ENCODE data around the gene KMT2E.

KMT2E gene

DNA sequence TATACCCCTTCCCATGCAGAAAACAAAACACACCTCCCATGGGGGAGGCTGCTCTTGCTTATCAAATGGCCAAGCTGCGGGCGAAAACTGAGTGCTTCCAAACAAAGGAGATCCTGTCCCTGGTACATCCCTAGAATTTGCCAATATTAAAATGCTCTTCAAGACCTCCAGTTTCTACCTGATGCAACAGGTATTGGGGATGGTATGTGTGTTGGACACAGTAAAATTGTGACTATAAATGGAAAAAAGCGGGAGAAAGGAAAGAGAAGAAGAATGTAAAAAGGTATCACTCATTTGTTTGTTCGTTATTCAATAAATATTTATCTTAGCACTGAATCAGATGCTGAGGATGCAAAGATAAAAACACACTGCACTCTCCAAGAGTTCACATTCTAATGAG, 123.9 kb downstream of the KMT2E start:
- ATAC-seq (replicated peaks; ENCODE audit: extremely low read depth, poor library complexity, severe bottlenecking) (no peak), DNase-seq (ENCODE audit: low spot score in 2 of 2) (no peak)
- Mint-ChIP-seq H3K4me3 (no peak overlapping the region), H3K36me3 (ENCODE audit: insufficient read depth) (peaks cover 44% of the 10 kb centered on the region), H3K9me3 (no peaks in the 10 kb centered on the region), H3K4me1 (peaks cover 41% of the 10 kb centered on the region), H3K27me3 (no peaks in the 10 kb centered on the region), H3K27ac (ENCODE audit: low read depth) (peak overlapping the region; percentile 16)

DNA sequence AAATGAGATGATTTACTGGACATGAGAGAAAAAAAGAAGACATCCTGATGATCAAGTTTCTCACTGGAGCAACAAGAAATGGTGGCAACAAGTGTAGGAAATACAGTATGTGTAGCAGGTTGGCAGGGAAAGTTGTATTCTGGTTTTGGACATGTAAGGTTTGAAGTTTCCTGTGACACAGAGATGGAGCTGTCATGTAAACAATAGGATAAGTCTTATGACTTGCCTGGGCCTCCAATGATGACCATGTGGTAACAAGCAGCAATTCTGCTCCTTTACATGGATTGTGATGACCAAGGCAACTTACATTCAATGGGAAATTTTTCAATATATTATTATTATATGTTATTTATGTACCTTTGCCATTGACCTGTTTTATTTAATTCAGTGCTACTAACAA, 125.4 kb downstream of the KMT2E start:
- H3K27me3 Mint-ChIP-seq: no peaks in the 10 kb centered on the region
- H3K27ac Mint-ChIP-seq (ENCODE audit: low read depth): peak overlapping the region; percentile 10
- H3K4me3 Mint-ChIP-seq: no peak overlapping the region
- ATAC-seq (replicated peaks; ENCODE audit: extremely low read depth, poor library complexity, severe bottlenecking): no peak
- no peak for DNase-seq (ENCODE audit: low spot score in 2 of 2)
- H3K9me3 Mint-ChIP-seq: no peaks in the 10 kb centered on the region
- peaks cover 50% of the 10 kb centered on the region for H3K36me3 Mint-ChIP-seq (ENCODE audit: insufficient read depth)
- peaks cover 30% of the 10 kb centered on the region for H3K4me1 Mint-ChIP-seq

DNA sequence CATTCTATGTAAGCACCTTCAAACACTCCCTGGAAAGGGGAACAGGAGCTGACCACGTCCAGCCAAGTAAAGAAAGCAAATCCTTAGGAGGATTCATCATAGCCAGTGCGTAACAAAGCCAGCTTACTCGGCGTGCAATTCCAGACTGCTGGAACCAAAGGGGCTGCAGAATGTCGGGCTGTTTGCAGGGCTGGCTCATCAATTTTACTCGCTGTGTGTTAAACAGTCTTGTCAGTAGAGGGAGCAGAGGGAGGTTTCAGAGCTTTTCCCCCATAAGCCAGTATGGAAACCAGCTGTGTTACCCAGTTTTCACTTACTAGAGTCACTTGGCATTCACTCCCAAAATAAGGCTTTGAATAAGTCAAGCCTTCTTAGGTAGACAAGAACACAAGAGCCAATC, 127.1 kb downstream of the KMT2E start:
- peaks cover 23% of the 10 kb centered on the region for H3K4me1 Mint-ChIP-seq
- no peak overlapping the region for H3K27ac Mint-ChIP-seq (ENCODE audit: low read depth)
- peaks cover 52% of the 10 kb centered on the region for H3K36me3 Mint-ChIP-seq (ENCODE audit: insufficient read depth)
- no peak overlapping the region for H3K4me3 Mint-ChIP-seq
- no peaks in the 10 kb centered on the region for H3K27me3 Mint-ChIP-seq
- DNase-seq (ENCODE audit: low spot score in 2 of 2): no peak
- H3K9me3 Mint-ChIP-seq: no peaks in the 10 kb centered on the region
- no peak for ATAC-seq (replicated peaks; ENCODE audit: extremely low read depth, poor library complexity, severe bottlenecking)

DNA sequence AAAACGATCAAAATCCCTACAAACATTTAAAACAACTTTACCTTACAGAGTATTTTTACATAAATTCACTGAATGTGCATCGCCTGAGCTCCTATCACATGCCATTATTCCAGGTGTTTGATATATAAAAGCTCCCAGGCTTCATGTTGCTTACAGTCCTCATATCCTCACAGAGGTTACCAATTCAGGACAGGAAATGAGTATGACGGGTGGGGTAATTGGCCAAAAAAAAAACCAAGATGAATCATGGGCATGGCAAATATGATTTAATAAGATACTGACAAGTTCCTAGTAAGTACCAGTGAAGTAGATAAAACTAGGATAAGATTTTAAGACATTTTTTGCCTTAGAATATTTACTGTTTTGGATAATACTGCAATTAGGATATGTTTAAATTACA, 135.8 kb downstream of the KMT2E start:
- Mint-ChIP-seq H3K4me1 (peaks cover 18% of the 10 kb centered on the region), H3K9me3 (no peaks in the 10 kb centered on the region), H3K36me3 (ENCODE audit: insufficient read depth) (peaks cover 7% of the 10 kb centered on the region), H3K27ac (ENCODE audit: low read depth) (no peak overlapping the region), H3K27me3 (no peaks in the 10 kb centered on the region), H3K4me3 (no peak overlapping the region)
- ATAC-seq (replicated peaks; ENCODE audit: extremely low read depth, poor library complexity, severe bottlenecking): no peak
- DNase-seq (ENCODE audit: low spot score in 2 of 2): no peak

DNA sequence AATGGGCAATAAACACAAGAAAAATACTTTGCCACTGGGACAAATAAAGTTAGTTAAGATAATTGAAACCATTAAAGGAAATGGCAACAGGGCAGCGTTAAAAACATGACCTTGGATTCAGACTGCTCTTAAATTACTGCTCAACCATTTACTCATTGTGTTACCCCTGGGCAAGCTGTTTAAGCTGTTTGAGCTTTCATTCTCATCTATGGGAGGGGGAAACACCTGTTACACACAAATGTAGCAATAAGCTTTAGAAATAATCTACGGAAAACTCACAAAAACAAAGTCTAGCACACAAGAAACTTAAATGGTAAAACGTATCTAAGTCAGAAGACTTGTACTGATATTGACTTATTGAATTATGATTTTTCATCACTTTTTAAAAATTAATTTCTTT, 137.1 kb downstream of the KMT2E start:
- H3K9me3 Mint-ChIP-seq: no peaks in the 10 kb centered on the region

DNA sequence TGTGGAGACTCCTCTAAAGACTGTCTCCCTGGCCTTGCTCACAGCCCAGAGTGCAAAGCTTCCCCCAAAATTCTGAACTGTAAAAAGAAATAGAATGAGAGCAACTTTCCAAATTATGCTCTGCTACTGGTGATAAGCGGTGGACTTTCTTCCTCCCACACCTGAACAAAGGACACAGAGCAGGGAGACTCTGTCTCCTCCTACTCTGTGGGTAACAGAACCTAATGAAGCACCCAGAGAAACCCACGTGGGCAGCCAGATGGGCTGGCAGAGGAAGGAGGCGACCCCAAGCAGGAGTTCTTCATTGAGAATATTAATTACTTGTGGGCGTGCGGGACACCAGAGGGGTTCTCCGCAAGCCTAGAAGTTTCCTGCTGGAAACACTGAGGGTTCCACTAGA, 139.5 kb downstream of the KMT2E start:
- Mint-ChIP-seq H3K4me3 (no peak overlapping the region), H3K9me3 (no peaks in the 10 kb centered on the region), H3K4me1 (peaks cover 17% of the 10 kb centered on the region), H3K36me3 (ENCODE audit: insufficient read depth) (peaks cover 18% of the 10 kb centered on the region), H3K27me3 (no peaks in the 10 kb centered on the region), H3K27ac (ENCODE audit: low read depth) (peak overlapping the region; percentile 46)
- ATAC-seq (replicated peaks; ENCODE audit: extremely low read depth, poor library complexity, severe bottlenecking) (no peak), DNase-seq (ENCODE audit: low spot score in 2 of 2) (no peak)

More for the DNA sequence above, 137.1 kb downstream of the KMT2E start:
- Mint-ChIP-seq H3K27ac (ENCODE audit: low read depth) (no peak overlapping the region), H3K4me1 (peaks cover 16% of the 10 kb centered on the region), H3K4me3 (no peak overlapping the region), H3K36me3 (ENCODE audit: insufficient read depth) (peaks cover 9% of the 10 kb centered on the region), H3K27me3 (no peaks in the 10 kb centered on the region)
- no peak for ATAC-seq (replicated peaks; ENCODE audit: extremely low read depth, poor library complexity, severe bottlenecking)
- no peak for DNase-seq (ENCODE audit: low spot score in 2 of 2)

DNA sequence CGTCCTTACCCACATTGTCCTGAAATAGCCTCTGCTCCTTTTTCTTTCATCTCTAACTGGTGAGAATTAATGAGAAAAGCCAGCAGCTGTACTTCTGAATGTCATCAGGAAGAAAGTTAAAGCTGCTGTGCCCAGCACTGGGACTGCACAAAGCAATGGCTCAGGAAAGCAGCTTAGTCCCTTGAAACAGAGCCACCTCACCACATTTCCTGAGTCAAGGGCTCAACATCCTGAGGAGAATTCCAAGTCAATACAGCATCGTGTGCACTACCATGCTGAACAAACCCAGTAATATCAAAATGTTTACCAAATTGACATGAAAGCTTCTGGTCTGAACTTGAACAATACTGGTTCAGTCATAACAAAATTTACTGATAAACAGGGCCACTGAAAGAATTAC, 140.1 kb downstream of the KMT2E start:
- no peak overlapping the region for H3K27ac Mint-ChIP-seq (ENCODE audit: low read depth)
- no peaks in the 10 kb centered on the region for H3K27me3 Mint-ChIP-seq
- H3K9me3 Mint-ChIP-seq: no peaks in the 10 kb centered on the region
- H3K4me3 Mint-ChIP-seq: no peak overlapping the region
- H3K36me3 Mint-ChIP-seq (ENCODE audit: insufficient read depth): peaks cover 23% of the 10 kb centered on the region
- ATAC-seq (replicated peaks; ENCODE audit: extremely low read depth, poor library complexity, severe bottlenecking) (no peak), DNase-seq (ENCODE audit: low spot score in 2 of 2) (no peak)
- H3K4me1 Mint-ChIP-seq: peaks cover 17% of the 10 kb centered on the region

DNA sequence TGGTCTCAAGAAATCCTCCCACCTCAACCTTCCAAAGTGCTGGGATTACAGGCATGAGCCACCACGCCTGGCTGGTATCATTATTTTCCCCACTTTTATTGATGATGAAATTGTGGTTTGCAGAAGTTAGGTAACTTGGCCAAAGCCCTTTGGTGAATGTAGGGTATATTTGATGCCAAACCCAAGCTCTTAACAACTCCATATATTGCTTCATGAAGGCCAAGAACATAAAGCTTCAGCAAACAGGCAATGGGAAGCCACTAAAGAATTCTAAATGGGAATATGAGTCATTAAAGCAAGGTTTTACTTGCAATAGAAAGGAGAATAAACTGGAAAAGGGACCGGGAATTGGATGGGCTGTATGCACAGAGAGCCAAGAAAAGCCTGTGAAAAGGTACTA, 142.7 kb downstream of the KMT2E start:
- ATAC-seq (replicated peaks; ENCODE audit: extremely low read depth, poor library complexity, severe bottlenecking): no peak
- Mint-ChIP-seq H3K4me1 (peaks cover 17% of the 10 kb centered on the region), H3K36me3 (ENCODE audit: insufficient read depth) (peaks cover 23% of the 10 kb centered on the region), H3K4me3 (no peak overlapping the region), H3K9me3 (no peaks in the 10 kb centered on the region), H3K27me3 (no peaks in the 10 kb centered on the region), H3K27ac (ENCODE audit: low read depth) (no peak overlapping the region)
- DNase-seq (ENCODE audit: low spot score in 2 of 2): no peak

DNA sequence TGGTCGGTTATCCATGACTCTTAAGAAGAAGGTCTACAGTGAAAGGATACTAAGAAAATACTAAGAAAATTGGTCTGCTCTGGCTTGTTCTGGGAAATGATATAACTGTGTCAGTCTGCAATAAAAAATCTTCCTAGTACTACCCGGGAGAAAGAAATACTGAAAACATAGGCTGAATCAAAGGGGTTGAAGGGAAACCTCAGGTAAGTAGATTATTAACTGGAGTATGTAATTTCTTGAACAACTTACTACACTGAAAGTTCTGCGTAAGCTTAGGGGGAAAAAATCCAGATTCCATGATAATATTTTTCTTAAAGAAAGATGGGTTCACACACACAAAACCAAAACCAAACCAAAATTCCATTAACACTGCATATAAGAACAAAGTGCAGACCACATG, 143.3 kb downstream of the KMT2E start:
- no peak overlapping the region for H3K4me3 Mint-ChIP-seq
- H3K27me3 Mint-ChIP-seq: no peaks in the 10 kb centered on the region
- H3K27ac Mint-ChIP-seq (ENCODE audit: low read depth): no peak overlapping the region
- ATAC-seq (replicated peaks; ENCODE audit: extremely low read depth, poor library complexity, severe bottlenecking): no peak
- peaks cover 17% of the 10 kb centered on the region for H3K4me1 Mint-ChIP-seq
- H3K9me3 Mint-ChIP-seq: no peaks in the 10 kb centered on the region
- DNase-seq (ENCODE audit: low spot score in 2 of 2): no peak
- H3K36me3 Mint-ChIP-seq (ENCODE audit: insufficient read depth): peaks cover 24% of the 10 kb centered on the region

DNA sequence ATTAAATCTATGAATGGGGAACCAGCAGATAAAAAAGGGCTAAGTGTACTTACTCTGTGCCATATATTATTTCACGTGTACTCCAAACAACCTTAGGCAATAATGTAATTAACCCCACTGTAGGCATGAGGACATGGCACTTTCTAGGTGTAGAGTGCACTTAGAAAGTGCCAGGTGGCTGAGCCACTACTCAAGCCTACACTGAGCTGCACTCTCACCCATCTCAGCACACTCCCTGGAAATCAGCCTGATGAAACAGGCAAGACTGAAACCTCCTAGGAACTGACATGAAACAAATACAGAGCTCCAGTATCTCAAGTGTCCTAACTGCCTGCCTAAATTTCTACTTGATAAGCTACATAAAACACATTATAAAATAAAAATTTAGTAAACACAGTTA, 147.4 kb downstream of the KMT2E start:
- ATAC-seq (replicated peaks; ENCODE audit: extremely low read depth, poor library complexity, severe bottlenecking): no peak
- no peak overlapping the region for H3K27ac Mint-ChIP-seq (ENCODE audit: low read depth)
- no peaks in the 10 kb centered on the region for H3K9me3 Mint-ChIP-seq
- peaks cover 22% of the 10 kb centered on the region for H3K4me1 Mint-ChIP-seq
- H3K36me3 Mint-ChIP-seq (ENCODE audit: insufficient read depth): peaks cover 39% of the 10 kb centered on the region
- no peak overlapping the region for H3K4me3 Mint-ChIP-seq
- no peaks in the 10 kb centered on the region for H3K27me3 Mint-ChIP-seq
- no peak for DNase-seq (ENCODE audit: low spot score in 2 of 2)

Data from central memory CD8-positive, alpha-beta T cell (primary cell).